ENCODE data around the gene FAM3A. TPM values are rescaled to one million over a fixed set of nuclear protein-coding genes. Genes with fewer than 3 reads are reported as not detected.
"Not testable (repeated sequence)": the region's sequence is repeated elsewhere in the genome, so short reads cannot be mapped to it uniquely, and the experiment has no call there.

FAM3A gene
- total and polyA plus RNA-seq, 3 experiments from 2014 or later, result 28.4 to 29.6 (median 29.4) TPM

- CTCF ChIA-PET, result no interaction called here
- POLR2A ChIA-PET, result no interaction called here
These were observed 8.2 kb downstream of the FAM3A start for GRCh38 chrX:154507673-154508383.

GRCh38 chrX:154506483-154507332 is 9.3 kb downstream of the FAM3A start:
- Mint-ChIP-seq H3K27ac (peak overlapping the region in 1 of 8 donors; percentile 85), H3K36me3 (peaks cover 6 to 32% (median 9%) of the 10 kb centered on the region in 3 donors), H3K4me3 (no peak overlapping the region), H3K9me3 (peaks cover 0 to 2% (median 0%) of the 10 kb centered on the region in 5 donors), H3K4me1 (peaks cover 9 to 11% (median 10%) of the 10 kb centered on the region in 3 donors), H3K27me3 (peaks cover 0 to 1% of the 10 kb centered on the region in 2 donors)
- Histone ChIP-seq H3K27me3 (ENCODE audit: insufficient read depth, low read length, poor library complexity, severe bottlenecking) (no peaks in the 10 kb centered on the region), H3K4me1 (ENCODE audit: insufficient read depth, low read length) (peaks cover 8% of the 10 kb centered on the region), H3K4me3 (ENCODE audit: low read length) (no peak overlapping the region), H3K36me3 (ENCODE audit: insufficient read depth, low read length) (peaks cover 4% of the 10 kb centered on the region), H3K27ac (ENCODE audit: low read depth, low read length) (no peak overlapping the region), H3K9me3 (ENCODE audit: low read length) (no peaks in the 10 kb centered on the region)
- CTCF ChIA-PET, result no interaction called here
- POLR2A ChIA-PET, result no interaction called here
- DNase-seq, result no peak

More at GRCh38 chrX:154507673-154508383, 8.2 kb downstream of the FAM3A start:
- Mint-ChIP-seq H3K4me1 (peaks cover 12 to 16% (median 14%) of the 10 kb centered on the region in 3 donors), H3K27ac (no peak overlapping the region), H3K27me3 (peaks cover 0 to 1% of the 10 kb centered on the region in 2 donors), H3K9me3 (peaks cover 0 to 2% (median 0%) of the 10 kb centered on the region in 5 donors), H3K4me3 (no peak overlapping the region), H3K36me3 (peaks cover 6 to 32% (median 9%) of the 10 kb centered on the region in 3 donors)
- Histone ChIP-seq H3K4me1 (ENCODE audit: insufficient read depth, low read length) (peaks cover 10% of the 10 kb centered on the region), H3K27me3 (ENCODE audit: insufficient read depth, low read length, poor library complexity, severe bottlenecking) (no peaks in the 10 kb centered on the region), H3K9me3 (ENCODE audit: low read length) (no peaks in the 10 kb centered on the region), H3K27ac (ENCODE audit: low read depth, low read length) (no peak overlapping the region), H3K4me3 (ENCODE audit: low read length) (no peak overlapping the region), H3K36me3 (ENCODE audit: insufficient read depth, low read length) (peaks cover 4% of the 10 kb centered on the region)
- DNase-seq, result no peak

- Mint-ChIP-seq H3K36me3 (peaks cover 6 to 29% (median 7%) of the 10 kb centered on the region in 3 donors), H3K4me3 (no peak overlapping the region), H3K9me3 (peaks cover 0 to 2% (median 0%) of the 10 kb centered on the region in 5 donors), H3K4me1 (peaks cover under 1 to 1% (median under 1%) of the 10 kb centered on the region in 3 donors), H3K27ac (no peak overlapping the region), H3K27me3 (peaks cover 0 to 1% of the 10 kb centered on the region in 2 donors)
- no peaks in the 10 kb centered on the region for H3K4me1 ChIP-seq (ENCODE audit: insufficient read depth, low read length)
- POLR2A ChIA-PET, result no interaction called here
- no peaks in the 10 kb centered on the region for H3K9me3 ChIP-seq (ENCODE audit: low read length)
- H3K4me3 ChIP-seq (ENCODE audit: low read length), result no peak overlapping the region
- CTCF ChIA-PET, result no interaction called here
- H3K27ac ChIP-seq (ENCODE audit: low read depth, low read length), result no peak overlapping the region
- peaks cover 4% of the 10 kb centered on the region for H3K36me3 ChIP-seq (ENCODE audit: insufficient read depth, low read length)
- no peaks in the 10 kb centered on the region for H3K27me3 ChIP-seq (ENCODE audit: insufficient read depth, low read length, poor library complexity, severe bottlenecking)
- no peak for DNase-seq
These were observed 10.3 kb downstream of the FAM3A start for GRCh38 chrX:154505734-154506133.

GRCh38 chrX:154502989-154503388 is 13.0 kb downstream of the FAM3A start:
- POLR2A ChIA-PET, result interaction anchor here (0.7 kb wide), 1 partner anchor 8 kb away, joined by 8 read pairs; no protein-coding TSS in a partner anchor
- H3K27me3 ChIP-seq (ENCODE audit: insufficient read depth, low read length, poor library complexity, severe bottlenecking), result no peaks in the 10 kb centered on the region
- no peaks in the 10 kb centered on the region for H3K9me3 ChIP-seq (ENCODE audit: low read length)
- H3K4me1 ChIP-seq (ENCODE audit: insufficient read depth, low read length), result no peaks in the 10 kb centered on the region
- H3K27ac ChIP-seq (ENCODE audit: low read depth, low read length), result no peak overlapping the region
- DNase-seq, result no peak
- no peak overlapping the region for H3K4me3 ChIP-seq (ENCODE audit: low read length)
- no peaks in the 10 kb centered on the region for H3K9me3 Mint-ChIP-seq
- no peak overlapping the region for H3K27ac Mint-ChIP-seq
- H3K4me1 Mint-ChIP-seq, result no peaks in the 10 kb centered on the region
- peaks cover 4% of the 10 kb centered on the region for H3K36me3 ChIP-seq (ENCODE audit: insufficient read depth, low read length)
- no peak overlapping the region for H3K4me3 Mint-ChIP-seq
- CTCF ChIA-PET, result no interaction called here
- peaks cover 0 to 1% of the 10 kb centered on the region in 2 donors for H3K27me3 Mint-ChIP-seq
- peaks cover 0 to 13% (median 0%) of the 10 kb centered on the region in 3 donors for H3K36me3 Mint-ChIP-seq

- Histone ChIP-seq H3K27me3 (ENCODE audit: insufficient read depth, low read length, poor library complexity, severe bottlenecking) (no peaks in the 10 kb centered on the region), H3K9me3 (ENCODE audit: low read length) (no peaks in the 10 kb centered on the region), H3K4me3 (ENCODE audit: low read length) (no peak overlapping the region), H3K27ac (ENCODE audit: low read depth, low read length) (no peak overlapping the region), H3K36me3 (ENCODE audit: insufficient read depth, low read length) (peaks cover 4% of the 10 kb centered on the region), H3K4me1 (ENCODE audit: insufficient read depth, low read length) (no peaks in the 10 kb centered on the region)
- H3K27ac Mint-ChIP-seq, result no peak overlapping the region
- no peak overlapping the region for H3K4me3 Mint-ChIP-seq
- ChIA-PET CTCF (no interaction called here), POLR2A (interaction anchor here (0.7 kb wide), 1 partner anchor 9 kb away, joined by 8 read pairs; no protein-coding TSS in a partner anchor)
- DNase-seq, result no peak
- H3K9me3 Mint-ChIP-seq, result no peaks in the 10 kb centered on the region
- H3K27me3 Mint-ChIP-seq, result peaks cover 0 to 1% of the 10 kb centered on the region in 2 donors
- H3K36me3 Mint-ChIP-seq, result peaks cover 0 to 13% (median 0%) of the 10 kb centered on the region in 3 donors
- H3K4me1 Mint-ChIP-seq, result no peaks in the 10 kb centered on the region
These were observed 13.9 kb downstream of the FAM3A start for GRCh38 chrX:154502098-154502497.

GRCh38 chrX:154501423-154501822 is 14.6 kb downstream of the FAM3A start:
- H3K9me3 ChIP-seq (ENCODE audit: low read length); H3K27ac Mint-ChIP-seq; CTCF ChIA-PET; H3K4me1 Mint-ChIP-seq; H3K36me3 ChIP-seq (ENCODE audit: insufficient read depth, low read length); H3K36me3 Mint-ChIP-seq; DNase-seq; H3K4me3 Mint-ChIP-seq; POLR2A ChIA-PET; H3K27me3 Mint-ChIP-seq; H3K27me3 ChIP-seq (ENCODE audit: insufficient read depth, low read length, poor library complexity, severe bottlenecking); H3K4me3 ChIP-seq (ENCODE audit: low read length); H3K27ac ChIP-seq (ENCODE audit: low read depth, low read length); H3K9me3 Mint-ChIP-seq; H3K4me1 ChIP-seq (ENCODE audit: insufficient read depth, low read length): not testable (repeated sequence)

GRCh38 chrX:154496591-154497137 is 19.4 kb downstream of the FAM3A start:
- H3K27ac Mint-ChIP-seq, result peak overlapping the region in 1 of 8 donors; percentile 60
- H3K4me3 ChIP-seq (ENCODE audit: low read length); H3K4me3 Mint-ChIP-seq; CTCF ChIA-PET; H3K4me1 Mint-ChIP-seq; H3K4me1 ChIP-seq (ENCODE audit: insufficient read depth, low read length); H3K27me3 Mint-ChIP-seq; H3K27ac ChIP-seq (ENCODE audit: low read depth, low read length); H3K36me3 ChIP-seq (ENCODE audit: insufficient read depth, low read length); H3K27me3 ChIP-seq (ENCODE audit: insufficient read depth, low read length, poor library complexity, severe bottlenecking); H3K36me3 Mint-ChIP-seq; DNase-seq; H3K9me3 ChIP-seq (ENCODE audit: low read length); H3K9me3 Mint-ChIP-seq: not testable (repeated sequence)
- POLR2A ChIA-PET, result interaction anchor here (0.6 to 0.7 kb wide), 2 partner anchors 11 to 28 kb away, joined by 3 read pairs; no protein-coding TSS in a partner anchor

Measured in CD8-positive, alpha-beta memory T cell (primary cell).